ENCODE measurements around the gene CD3D. TPM values are rescaled to one million over a fixed set of nuclear protein-coding genes. Genes with fewer than 3 reads are reported as not detected.
"Not testable (repeated sequence)": the region's sequence is repeated elsewhere in the genome, so short reads cannot be mapped to it uniquely, and the experiment has no call there.

Gene CD3D
- polyA plus RNA-seq, 3 donors, result 0.25 to 0.61 (median 0.35) TPM

DNA sequence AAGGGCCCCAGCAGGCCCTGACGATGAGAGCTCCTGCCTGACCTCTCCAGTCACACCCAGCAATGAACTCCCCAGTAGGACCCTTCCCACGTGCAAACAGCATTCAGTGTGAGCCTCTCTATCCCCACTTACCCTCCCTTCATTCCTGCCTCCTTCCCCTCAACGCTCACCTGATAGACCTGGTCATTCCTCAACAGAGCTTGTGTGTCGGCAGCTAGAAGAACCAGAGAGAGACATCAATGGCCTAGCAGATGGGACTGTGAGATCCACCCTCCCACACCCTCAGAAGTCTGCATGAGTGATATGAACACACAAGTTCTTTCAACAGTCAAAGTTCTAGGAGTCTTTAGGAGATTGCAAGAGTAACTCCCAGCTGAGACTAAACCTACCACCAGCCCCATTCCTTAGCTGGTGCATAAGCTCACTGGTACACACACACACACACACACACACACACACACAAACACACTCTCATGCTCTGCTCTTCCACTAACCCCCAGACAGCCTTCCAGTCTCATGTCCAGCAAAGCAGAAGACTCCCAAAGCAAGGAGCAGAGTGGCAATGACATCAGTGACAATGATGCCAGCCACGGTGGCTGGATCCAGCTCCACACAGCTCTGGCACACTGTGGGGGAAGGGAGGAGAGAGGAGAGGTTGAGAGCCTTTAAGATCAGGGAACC is 3.1 kb downstream of the CD3D start:
- no peak for DNase-seq (ENCODE audit: low read depth in 3 of 3, low spot score in 2 of 3)

DNA sequence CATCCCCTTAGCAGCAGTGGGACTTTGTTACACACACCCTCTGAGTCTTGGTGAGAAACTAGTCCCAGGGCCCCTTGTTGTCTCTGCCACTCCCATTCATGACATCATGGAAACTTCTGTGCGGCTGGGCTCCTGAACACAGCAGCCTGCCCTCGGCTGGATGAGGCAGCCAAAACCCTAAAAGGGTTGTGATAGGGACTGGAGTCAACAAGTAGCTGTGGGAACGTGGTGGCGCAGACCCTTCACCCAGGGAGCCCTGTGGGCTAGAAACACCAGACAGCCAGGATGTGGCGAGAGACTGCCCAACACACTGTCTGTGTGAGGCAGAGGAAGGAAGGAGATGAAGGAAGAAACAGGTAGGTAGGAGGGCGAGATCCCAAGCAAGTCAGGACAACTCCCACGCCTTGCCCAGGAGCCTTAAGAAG is 3.9 kb downstream of the CD3D start:
- no peak for DNase-seq (ENCODE audit: low read depth in 3 of 3, low spot score in 2 of 3)

DNA sequence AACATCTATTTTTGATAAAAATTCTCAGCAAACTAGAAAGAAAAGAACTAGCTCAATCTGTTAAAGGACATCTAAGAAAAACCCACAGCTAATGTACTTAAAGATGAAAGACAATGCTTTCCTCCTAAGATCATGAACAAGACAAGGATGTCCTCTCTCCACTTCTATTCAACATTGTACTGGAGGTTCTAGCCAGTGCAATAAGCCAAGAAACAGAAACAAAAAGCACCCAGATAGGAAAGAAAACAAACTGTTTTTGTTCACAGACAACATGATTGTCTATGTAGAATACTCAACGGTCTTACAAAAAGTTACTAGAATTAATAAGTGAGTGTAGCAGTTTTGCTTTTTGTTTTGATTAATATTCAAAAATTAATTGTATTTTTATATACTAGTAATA is 7.8 kb downstream of the CD3D start:
- DNase-seq (ENCODE audit: low read depth in 3 of 3, low spot score in 2 of 3), result no peak

DNA sequence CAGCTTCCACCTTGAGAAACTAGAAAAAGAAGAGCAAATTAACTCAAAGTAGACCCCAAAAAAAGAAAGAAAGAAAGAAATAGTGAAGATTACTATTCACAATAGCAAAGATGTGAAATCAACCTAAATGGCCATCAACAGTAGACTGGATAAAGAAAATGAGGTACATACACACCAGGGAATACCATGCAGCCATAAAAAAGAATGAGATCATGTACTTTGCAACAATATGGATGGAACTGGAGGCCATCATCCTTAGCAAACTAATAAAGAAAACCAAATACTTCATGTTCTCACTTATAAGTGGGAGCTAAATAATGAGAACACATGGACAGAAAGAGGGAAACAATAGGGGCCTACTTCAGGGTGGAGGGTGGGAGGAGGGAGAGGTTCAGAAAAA is 13.8 kb downstream of the CD3D start:
- DNase-seq (ENCODE audit: low read depth in 3 of 3, low spot score in 2 of 3), result no peak

DNA sequence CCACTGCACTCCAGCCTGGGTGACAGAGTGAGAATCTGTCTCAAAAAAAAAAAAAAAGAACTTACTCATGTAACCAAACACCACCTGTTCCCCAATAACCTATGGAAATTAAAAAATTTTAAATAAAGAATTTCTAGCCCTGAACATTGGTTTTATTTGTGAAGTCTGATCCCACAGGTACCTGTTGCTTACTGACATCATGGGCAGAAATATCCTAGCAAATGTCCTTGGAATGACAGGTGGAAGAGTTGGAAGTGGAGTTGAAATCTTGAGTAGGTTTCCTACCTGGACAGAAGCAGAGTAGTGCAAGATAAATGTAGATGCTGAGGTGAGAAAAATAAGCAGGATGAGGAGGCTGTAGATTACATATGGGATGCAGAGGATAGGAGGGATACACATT is 17.2 kb downstream of the CD3D start:
- no peak for DNase-seq (ENCODE audit: low read depth in 3 of 3, low spot score in 2 of 3)

DNA sequence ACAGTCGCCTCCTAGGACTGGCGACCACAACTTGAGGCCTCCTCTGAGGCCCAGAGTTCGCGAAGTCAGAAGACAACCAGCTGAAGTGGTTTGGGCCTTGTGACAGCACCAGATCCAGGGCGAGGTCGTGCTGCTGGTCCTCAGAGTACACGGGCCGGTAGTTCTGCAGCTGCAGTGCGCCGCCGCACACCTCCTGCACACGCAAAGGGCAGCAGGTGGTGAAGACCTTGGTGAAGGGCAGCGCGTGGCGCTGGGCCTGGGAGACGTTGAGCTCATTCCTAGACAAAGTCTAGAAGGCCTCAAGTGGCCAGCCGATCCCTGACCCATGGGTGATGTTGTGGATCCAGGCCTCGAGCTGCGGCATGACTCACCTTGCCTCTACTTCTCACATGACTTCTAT is 19.8 kb downstream of the CD3D start:
- no peak for DNase-seq (ENCODE audit: low read depth in 3 of 3, low spot score in 2 of 3)

DNA sequence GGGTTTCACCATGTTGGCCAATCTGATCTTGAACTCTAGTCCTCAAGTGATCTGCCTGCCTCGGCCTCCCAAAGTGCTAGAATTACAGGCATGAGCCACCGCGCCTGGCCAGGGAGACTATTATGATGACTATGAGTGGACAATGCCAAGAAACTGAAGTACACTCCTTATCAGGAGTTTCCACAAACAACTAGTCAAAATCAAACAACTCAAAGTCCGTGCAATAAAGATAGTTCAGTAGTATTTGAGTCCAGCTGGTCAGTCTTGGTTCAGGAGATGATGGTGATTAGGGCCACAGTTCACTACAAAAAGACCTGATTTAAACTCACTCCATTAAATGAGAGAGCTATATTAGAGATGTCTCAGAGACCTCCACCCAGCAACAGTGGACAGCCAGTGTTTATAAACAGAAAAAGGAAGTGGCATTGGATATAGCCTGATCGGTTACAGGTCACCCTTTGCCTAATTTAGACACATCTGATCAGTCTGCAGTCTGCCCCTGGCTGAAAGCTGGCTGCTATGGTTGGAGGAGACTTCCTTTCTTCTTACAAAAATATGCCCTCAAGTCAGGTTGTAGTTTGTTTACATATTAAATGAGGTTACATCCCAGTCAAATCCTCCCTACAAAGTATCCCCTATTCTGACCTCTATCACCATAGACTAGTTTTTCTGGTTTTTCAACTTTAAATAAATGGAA is 21.0 kb downstream of the CD3D start:
- DNase-seq (ENCODE audit: low read depth in 3 of 3, low spot score in 2 of 3), result no peak

DNA sequence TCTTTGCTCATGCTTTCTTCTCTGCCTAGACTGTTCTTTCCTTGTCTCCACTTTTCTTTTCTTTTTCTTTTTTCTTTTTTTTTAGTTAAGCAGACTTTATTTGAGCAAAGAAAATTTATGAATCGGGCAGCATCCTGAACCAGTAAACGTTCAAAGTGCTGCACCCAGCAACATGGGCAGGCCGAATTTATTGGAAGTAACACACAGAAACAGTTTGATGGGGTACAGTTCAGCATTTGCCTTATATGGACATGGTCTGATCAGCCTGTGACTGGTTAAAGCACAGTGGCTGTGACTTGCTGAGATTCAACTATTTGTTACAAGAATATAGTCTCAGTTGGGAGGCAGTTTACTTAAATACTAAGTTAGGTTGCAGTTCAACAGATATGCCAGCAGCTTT is 22.0 kb downstream of the CD3D start:
- DNase-seq (ENCODE audit: low read depth in 3 of 3, low spot score in 2 of 3), result no peak

DNA sequence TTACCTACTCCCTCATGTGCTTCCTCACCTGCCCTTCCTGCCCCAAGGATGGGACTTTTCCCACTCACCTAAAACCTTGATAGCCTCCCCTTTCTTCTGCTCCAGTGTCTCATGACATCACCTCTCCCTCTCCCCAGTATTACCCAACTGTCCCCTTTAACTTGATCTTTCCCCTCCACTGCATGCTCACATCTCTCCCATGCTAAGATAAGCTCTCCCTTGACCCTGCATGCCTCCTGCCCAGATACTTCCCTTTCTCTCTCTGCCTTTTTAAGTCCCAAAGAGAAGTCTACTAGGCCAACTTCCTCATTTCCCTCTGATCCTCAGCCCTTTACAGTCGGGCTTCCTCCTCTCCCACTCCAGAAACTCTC is 23.2 kb downstream of the CD3D start:
- DNase-seq (ENCODE audit: low read depth in 3 of 3, low spot score in 2 of 3), result no peak

DNA sequence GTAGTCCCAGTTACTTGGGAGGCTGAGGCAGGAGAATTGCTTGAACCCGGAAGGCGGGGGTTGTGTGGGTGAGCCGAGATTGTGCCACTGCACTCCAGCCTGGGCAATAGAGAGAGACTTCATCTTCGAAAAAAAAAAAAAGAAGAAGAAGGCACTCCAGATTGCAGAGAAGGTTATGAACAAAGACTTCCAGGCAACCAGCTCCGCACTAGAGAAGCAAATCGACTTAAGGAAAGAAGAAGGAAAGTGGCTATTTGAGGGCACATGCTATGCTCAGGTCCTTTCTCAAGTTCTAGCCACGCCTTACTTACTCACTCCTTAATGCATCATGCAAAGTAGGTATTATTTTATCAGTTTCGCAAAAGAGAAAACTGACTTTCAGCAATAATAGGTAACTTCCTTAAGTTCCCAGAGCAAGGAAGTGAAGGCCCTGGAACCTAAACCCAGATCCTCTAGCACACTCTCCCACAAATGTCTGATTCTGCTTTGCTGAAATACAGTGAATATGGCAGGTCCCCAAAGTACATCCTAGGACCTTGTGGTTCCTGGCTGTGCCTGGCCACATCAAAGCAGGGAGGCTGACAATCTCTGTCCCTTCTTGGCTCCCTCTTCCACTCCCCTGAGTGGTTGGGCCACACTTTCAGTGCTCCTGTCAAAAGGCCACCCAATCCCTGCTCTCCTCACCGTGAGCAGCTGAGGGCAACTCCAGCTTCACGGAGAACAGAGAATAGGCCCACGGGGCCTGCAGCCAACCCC is 23.7 kb downstream of the CD3D start:
- no peak for DNase-seq (ENCODE audit: low read depth in 3 of 3, low spot score in 2 of 3)

DNA sequence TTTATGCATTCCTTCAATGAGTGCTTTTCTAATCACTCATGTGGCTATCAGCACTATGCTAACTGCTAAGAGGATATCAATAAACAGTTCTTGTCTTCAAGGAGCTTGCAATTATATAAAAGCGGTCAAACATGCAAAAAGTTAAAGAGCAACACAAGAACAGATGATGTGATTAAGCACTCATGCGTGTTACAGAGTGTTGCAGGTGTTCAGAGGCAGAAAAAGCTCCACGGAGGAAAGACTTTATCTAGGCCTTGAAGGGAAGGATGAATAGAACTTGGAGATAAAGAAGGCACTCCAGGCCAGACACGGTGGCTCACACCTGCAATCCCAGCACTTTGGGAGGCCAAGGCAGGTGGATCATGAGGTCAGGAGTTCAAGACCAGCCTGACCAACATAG is 24.4 kb downstream of the CD3D start:
- DNase-seq (ENCODE audit: low read depth in 3 of 3, low spot score in 2 of 3), result no peak

DNA sequence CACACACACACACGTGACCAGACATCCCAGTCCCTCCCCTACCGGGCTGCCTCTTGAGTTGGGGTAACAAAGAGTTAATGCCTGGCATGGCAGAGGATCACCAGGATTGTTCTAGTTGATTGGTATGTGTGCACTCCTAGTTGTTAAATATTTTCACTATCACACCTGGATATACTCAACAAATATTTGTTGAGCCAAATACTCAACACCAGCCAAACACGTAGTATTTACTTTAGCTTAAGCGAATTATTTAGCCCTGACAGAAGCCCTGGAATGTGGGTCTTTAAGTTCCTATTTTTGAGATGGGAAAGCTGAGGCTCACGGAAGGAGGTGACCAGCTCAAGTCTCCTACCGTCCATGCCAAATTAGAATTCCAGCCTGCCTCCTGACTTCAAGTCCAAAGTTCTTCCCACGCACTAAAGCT is 27.5 kb downstream of the CD3D start:
- DNase-seq (ENCODE audit: low read depth in 3 of 3, low spot score in 2 of 3), result no peak

DNA sequence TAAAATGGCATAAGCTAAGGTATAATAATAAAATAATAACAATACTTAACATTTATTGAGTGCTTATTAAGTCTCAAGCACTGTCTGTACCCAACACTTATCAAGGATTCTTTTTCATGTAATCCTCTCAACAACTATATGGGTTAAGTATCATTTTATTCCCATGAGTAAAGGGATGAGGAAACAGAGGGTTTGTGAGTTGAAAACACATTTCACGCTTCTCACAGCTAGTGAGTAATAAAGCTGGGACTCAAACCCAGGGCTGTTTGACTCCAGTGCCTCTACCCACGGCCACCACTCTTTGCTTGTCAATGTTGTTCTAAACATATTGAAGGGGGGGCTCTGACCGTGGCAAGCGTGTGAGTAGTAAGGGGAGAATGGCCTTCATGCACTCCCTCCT is 29.3 kb downstream of the CD3D start:
- DNase-seq (ENCODE audit: low read depth in 3 of 3, low spot score in 2 of 3), result no peak

DNA sequence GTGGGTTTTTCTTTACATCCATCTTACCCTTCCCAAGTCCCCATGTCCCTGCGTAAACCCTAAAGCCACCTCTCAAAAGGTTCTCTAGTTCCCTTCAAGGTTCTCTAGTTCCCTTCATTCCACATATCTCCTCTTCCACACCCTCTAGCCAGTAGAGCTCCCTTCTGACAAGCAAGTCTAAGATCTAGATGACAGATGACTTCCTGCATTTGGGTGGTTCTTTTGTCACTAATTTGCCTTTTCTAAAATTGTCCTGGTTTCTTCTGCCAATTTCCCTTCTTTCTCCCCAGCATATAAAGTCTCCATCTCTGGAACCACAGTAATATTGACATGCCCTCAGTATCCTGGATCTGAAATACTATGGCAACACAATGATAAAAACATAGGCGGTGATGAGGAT is 30.2 kb downstream of the CD3D start:
- no peak for DNase-seq (ENCODE audit: low read depth in 3 of 3, low spot score in 2 of 3)

DNA sequence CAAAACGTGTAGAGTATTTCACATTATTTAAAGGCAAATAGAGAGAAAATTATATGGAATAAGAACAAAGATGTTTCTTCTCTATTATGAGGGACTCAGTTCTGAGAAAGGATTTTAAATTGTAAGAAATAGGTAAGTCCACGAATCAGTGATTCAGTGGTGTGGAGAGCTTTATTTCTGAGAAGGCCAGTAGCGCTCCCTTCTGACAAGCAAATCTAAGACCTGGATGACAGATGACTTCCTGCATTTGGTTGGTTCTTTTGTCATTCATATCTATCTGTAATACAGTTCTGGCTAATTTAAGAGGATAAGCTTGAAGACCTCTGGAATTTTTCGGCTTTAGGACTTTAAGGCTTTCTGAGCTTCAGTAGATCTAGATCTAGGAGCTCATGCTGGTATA is 31.0 kb downstream of the CD3D start:
- no peak for DNase-seq (ENCODE audit: low read depth in 3 of 3, low spot score in 2 of 3)

DNA sequence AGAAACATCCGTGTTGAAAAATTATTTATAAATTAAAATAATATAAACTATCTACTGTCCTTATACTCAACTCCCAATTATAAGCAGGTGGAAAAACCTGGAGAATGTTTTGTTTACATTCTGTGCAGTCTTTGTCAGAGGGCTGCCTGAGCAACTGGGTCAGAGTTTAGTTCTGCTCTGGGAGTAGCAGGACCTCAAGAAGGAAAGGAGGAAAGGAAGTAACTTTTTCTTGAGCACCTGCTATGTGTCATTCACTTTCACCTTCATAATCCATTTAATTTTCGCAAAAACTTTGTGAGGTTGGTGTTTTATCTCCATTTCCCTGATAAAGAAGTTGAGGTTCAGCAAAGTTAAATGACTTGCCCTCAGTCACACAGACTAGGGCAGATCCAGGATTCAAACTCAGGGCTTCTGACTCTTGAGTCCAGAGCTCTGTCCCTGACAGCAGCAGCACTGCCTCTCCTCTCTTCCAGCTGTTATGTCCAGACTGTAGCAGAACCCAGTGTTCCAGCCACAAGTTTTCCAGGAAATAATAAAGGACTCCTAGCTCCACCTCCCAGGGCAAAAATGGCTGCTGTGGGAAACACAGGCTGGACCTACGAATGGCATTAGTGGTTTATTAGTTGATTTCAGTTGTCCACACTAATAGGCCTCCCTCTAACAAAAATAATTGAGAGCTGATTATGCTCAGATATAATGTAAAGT is 31.6 kb downstream of the CD3D start:
- DNase-seq (ENCODE audit: low read depth in 3 of 3, low spot score in 2 of 3), result no peak

DNA sequence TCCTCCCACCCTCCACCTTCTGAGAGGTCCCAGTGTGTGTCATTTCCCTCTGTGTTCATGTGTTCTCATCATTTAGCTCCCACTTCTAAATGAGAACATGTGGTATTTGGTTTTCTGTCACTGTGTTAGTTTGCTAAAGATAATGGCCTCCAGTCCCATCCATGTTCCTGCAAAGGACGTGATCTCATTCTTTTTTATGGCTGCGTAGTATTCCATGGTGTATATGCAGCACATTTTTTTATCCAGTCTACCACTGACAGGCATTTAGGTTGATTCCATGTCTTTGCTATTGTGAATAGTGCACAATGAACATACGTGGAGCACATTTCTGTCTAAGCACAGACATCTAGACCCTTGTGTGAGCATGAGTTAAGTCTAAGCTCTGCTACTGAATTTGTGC is 32.2 kb downstream of the CD3D start:
- no peak for DNase-seq (ENCODE audit: low read depth in 3 of 3, low spot score in 2 of 3)

DNA sequence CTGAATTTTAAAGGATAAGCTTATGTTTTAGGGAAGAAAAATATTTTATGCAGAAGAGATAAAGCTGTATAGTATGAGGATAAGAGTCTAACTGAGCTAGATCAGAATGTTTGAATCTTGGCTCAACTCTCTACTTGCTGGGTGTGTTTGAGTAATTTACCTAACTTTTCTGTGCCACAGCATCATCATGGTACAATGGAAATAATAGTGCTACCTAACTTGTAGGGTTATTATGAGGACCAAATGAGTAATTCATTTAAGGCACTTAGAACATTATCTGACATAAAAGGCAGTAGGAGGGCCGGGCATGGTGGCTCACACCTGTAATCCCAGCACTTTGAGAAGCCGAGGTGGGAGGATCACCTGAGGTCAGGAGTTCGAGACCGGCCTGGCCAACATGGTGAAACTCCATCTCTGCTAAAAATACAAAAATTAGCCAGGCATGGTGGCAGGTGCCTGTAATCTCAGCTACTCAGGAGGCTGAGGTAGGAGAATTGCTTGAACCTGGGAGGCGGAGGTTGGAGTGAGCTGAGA is 33.4 kb downstream of the CD3D start:
- DNase-seq (ENCODE audit: low read depth in 3 of 3, low spot score in 2 of 3), result not testable (repeated sequence)

DNA sequence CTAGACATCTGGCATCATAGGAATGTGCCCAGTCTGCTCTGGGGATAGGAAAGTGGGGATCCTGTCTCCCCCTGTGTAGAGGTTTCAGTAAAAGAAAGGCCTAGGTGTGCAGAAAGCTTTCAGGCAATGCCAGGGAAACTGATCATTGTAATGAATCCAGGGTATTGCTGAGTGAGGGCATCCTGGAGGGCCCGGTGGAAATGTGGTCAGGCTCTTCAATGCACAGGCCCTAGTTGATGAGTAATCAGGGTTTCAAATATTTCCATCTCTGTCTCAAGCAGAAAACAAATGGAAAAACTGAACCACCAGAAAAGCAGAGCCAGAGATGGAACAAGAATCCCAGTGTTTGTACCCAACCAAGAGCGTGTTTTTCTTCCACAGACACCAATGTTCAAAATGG is 35.9 kb downstream of the CD3D start:
- no peak for DNase-seq (ENCODE audit: low read depth in 3 of 3, low spot score in 2 of 3)

DNA sequence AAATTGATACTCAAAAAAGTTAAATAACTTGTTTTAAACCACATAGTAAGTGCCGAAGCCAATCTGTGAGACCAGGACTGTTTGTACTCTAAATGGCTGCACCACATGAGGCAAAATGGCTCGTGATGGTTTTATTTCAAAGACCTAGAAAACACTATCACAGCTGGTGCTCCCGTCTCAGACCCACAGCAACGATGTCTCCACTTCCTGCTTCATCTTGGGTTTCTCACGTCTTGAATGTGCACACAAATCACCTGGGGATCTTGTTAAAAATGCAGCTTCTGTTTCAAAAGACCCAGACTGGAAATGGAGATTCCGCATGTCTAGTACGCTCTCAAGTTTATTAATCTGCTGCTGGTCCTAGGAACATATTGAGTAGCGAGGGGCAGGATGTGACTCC is 36.8 kb downstream of the CD3D start:
- no peak for DNase-seq (ENCODE audit: low read depth in 3 of 3, low spot score in 2 of 3)

Data from right renal cortex interstitium (tissue), 3 donors.